GM12801 (cell line): Measurements from ENCODE around the gene NTN1.

ENCODE experiments used
- CTCF ChIP-seq: IDR thresholded peaks from one replicate; pipeline ENCODE4 v1.5.1; 2011; ENCODE audit warnings: control low read depth; ENCODE audit not compliant: insufficient read length; ENCODE audit errors: extremely low read depth

The NTN1 gene

GRCh38 chr17:9229160-9229825 is 208.0 kb downstream of the NTN1 start:
- TF ChIP-seq CTCF: no peak

GRCh38 chr17:9229826-9230201 is 208.5 kb downstream of the NTN1 start:
- TF ChIP-seq CTCF: no peak

GRCh38 chr17:9230346-9230745 is 209.0 kb downstream of the NTN1 start:
- no peak for TF ChIP-seq CTCF

- TF ChIP-seq CTCF: no peak
Observed at GRCh38 chr17:9230861-9231260, 209.6 kb downstream of the NTN1 start.

GRCh38 chr17:9231449-9232154 is 210.3 kb downstream of the NTN1 start:
- no peak for TF ChIP-seq CTCF

GRCh38 chr17:9232155-9232475 is 210.8 kb downstream of the NTN1 start:
- TF ChIP-seq CTCF: no peak

GRCh38 chr17:9232591-9233270 is 211.4 kb downstream of the NTN1 start:
- no peak for TF ChIP-seq CTCF
